ENCODE data around the gene P2RX1. TPM values are rescaled to one million over a fixed set of nuclear protein-coding genes. Genes with fewer than 3 reads are reported as not detected.
"Not testable (repeated sequence)": the region's sequence is repeated elsewhere in the genome, so short reads cannot be mapped to it uniquely, and the experiment has no call there.

The P2RX1 gene
- total RNA-seq, 1 experiment from 2014 or later, result not detected

DNA sequence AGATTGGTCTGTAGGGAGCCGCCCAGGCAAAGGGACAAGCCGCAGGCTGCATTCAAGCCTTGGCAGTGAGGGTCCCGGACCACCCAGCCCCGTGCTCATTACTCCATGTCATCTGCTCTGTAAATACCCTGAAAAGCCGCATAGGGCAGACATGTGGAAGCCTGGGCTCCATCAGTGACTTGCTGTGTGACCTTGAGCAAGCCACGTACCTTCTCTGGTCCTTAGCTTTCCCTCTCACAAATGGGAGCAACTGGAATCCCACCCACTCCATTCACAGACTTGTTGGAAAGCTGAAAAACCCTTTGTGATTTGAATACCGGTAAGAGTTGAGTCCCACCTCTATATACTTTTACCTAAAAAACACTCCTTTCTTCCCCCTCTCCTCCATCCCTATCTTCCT, 35.3 kb downstream of the P2RX1 start:
- in situ Hi-C loops (cut with HindIII; ENCODE audit: low pct_unique_long_range_greater_than_20kb, low sequenced_read_pairs), result no loop called here
- no peak for DNase-seq (ENCODE audit: low read depth)

DNA sequence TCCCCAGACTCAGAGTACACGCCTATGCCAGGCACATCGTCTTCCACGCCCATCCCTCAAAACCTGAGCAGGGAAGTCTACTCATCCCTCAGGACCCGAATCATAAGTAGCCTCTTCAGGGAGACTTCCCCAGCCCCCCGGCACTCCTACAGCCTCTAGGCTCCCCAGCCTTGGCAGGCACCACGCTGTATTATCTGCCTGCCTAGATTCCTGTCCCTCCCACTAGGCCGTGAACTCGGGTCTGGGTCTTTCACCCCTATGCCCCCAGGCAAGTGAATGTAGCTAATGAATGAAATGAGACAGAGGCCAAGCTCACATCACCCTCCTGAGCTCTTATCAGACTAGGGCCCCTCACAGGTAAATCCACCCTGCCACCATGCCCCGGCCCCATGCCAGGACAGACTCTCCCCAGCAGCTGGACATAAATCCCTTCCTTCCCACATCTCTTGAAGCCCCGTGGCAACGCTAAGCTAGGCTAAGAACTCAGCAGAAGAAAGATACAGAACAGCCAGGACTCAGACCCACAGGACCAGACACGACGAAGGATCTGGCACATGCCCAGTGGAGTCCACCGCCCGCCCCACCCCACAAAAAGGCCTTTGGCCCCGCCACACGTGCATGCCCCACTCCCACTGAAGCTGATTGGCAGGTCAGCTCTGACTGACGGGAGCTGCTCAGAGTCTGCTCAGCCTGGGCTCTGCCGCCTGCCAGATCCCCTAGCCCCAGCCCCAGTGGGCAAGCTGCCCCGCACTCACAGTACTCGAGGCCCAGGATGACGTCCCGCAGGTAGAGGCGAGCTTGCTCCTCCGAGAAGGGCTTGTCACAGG, 36.5 kb downstream of the P2RX1 start:
- in situ Hi-C loops (cut with HindIII; ENCODE audit: low pct_unique_long_range_greater_than_20kb, low sequenced_read_pairs), result no loop called here
- no peak for DNase-seq (ENCODE audit: low read depth)

DNA sequence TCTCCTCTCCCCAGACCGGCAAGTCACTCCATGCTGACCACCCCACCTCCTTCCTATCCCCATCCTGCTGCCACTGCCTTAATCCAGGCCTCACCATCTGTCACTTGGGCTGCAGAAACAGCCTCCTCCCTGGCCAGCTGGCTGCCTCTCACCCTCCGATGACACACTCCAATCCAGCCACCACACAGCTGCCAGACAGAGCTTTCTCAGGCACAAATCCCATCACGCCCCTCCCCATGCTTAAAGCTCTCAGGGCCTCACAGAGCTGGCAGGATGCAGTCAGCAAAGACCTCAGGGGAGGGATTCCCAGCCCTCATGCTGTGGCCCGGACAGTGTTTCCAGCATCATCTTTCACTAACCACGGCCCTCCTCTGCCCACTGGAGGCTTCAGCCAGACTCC, 37.1 kb downstream of the P2RX1 start:
- no peak for DNase-seq (ENCODE audit: low read depth)
- in situ Hi-C loops (cut with HindIII; ENCODE audit: low pct_unique_long_range_greater_than_20kb, low sequenced_read_pairs), result no loop called here

DNA sequence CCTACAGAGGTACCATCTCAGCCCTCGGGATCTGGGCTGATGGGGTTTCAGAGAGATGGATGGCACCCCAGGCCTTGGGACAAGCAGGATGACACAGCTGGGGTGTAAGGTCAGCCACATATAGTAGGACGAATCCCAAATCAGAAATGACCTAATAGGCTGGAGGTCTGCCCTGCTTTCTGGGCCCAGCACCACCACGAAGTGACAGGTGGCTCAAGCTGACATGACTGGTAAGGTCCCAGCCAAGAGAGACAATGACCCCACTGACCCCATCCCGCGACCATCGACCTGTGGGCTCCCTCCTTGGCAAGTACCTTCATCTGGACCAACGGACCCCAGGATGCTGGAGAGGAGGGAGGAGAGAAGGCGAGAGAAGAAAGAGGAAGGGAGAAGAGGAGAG, 39.0 kb downstream of the P2RX1 start:
- in situ Hi-C loops (cut with HindIII; ENCODE audit: low pct_unique_long_range_greater_than_20kb, low sequenced_read_pairs), result no loop called here
- DNase-seq (ENCODE audit: low read depth), result no peak

DNA sequence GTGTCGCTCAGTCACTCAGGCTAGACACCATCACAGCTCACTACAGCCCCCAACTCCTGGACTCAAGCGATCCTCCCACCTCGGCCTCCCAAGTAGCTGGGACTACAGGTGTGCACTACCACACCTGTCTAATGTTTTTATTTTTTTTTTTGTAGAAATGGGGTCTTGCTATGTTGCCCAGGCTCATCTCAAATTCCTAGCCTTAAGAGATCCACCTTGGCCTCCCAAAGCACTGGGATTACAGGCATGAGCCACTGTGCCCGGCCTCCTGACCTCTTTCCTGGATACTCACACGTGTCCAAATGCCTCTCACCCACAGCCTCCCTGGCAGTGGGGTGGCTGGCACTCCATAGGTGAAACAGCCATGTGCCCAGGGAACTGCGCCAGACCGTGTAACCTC, 40.9 kb downstream of the P2RX1 start:
- in situ Hi-C loops (cut with HindIII; ENCODE audit: low pct_unique_long_range_greater_than_20kb, low sequenced_read_pairs), result no loop called here
- DNase-seq (ENCODE audit: low read depth), result no peak

DNA sequence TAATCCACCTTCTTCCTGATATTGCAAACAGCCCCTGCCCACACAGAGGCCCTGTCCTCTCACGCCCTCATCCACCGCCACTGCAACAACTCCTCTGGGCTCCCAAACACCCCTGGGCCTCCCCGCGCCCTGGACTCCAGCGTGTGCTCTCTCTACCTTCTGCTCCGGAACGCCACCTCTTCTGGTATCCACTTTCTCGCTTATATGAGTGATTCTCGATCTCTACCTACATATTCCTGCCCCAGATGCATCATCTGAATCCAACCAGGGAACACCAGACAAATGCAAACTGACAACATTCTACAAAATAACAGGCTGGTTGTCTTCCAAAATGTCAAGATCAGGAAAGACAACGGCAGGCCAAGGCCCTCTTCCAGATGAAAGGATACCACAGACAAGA, 42.4 kb downstream of the P2RX1 start:
- in situ Hi-C loops (cut with HindIII; ENCODE audit: low pct_unique_long_range_greater_than_20kb, low sequenced_read_pairs), result no loop called here
- DNase-seq (ENCODE audit: low read depth), result no peak

DNA sequence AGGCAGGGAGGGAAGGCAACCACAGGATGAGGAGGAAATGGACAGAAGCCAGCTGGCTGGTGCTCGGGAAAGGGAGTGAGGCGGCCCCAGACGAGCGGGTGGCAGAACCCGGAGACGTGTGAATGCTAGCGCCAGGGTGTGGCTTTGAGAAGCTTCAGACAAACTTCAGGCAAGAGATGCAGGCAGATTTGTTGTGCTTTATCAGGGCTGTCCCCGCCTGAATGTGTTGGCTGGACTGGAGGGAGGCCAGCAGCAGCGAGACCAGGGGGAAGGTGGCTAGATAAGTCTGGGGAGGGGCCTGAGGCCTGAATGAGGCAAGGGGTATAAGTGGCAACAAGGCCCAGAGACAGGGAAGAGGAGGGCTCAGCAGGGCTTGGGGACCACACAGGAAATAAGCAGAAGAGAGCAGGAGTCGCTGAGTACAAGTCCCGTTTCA, 45.4 kb downstream of the P2RX1 start:
- in situ Hi-C loops (cut with HindIII; ENCODE audit: low pct_unique_long_range_greater_than_20kb, low sequenced_read_pairs), result no loop called here
- DNase-seq (ENCODE audit: low read depth), result no peak

DNA sequence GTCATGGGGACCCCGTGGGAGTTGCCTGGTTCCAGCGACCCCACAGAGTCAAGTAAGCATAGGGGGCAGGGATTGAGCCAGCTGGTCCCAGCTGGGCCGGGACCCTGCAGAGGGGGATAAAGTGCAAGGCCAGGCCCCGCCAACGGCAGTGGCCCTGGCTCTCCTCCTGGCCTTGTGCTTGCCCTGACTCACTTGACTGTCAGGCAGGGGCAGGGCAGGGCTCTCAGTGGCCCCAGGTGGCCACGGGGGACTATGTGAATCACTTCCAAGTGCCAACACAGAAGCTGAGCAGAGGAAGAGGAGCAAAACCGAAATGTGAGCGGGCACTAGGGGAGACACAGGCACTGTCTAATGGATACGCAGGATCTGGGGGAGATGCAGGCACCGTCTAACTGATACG, 48.7 kb downstream of the P2RX1 start:
- no peak for DNase-seq (ENCODE audit: low read depth)
- in situ Hi-C loops (cut with HindIII; ENCODE audit: low pct_unique_long_range_greater_than_20kb, low sequenced_read_pairs), result no loop called here

DNA sequence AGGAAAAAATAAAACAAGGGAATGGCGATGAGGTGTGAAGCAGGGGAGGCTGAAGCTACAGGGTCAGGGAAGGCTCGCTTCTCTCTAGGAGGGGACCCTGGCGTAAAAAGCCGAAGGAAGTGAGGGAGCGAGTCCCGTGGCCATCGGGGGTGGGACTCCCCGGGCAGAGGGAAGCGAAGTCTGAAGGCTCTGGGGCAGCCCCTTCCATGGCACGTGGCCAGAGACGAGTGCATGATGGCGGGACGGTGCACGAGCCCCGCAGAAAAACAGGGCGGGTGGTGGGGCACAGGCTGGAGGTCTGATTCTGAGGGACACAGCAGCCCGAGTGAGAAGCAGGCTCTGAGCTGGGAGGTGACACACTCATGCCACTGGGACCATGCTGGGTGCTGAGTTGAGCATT, 49.2 kb downstream of the P2RX1 start:
- in situ Hi-C loops (cut with HindIII; ENCODE audit: low pct_unique_long_range_greater_than_20kb, low sequenced_read_pairs), result no loop called here
- no peak for DNase-seq (ENCODE audit: low read depth)

DNA sequence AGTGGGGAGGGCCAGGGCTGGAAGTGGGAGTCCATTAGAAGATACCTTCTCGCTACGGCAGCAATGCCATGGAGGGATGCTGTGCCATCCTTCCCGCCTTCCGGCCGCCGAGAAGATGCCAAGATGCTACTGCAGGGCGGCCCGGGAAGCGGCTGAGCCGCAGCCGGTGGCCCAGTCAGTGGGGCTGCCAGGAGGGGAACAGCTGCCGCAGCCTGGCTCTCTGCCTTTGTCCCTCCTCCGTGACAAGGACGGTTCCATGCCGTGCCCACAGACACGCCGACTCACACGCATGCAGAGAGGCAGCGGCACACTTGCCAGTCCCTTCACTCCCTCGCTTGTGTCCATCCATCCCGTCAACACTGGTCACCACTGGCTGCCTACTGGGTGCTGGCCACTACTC, 50.0 kb downstream of the P2RX1 start:
- in situ Hi-C loops (cut with HindIII; ENCODE audit: low pct_unique_long_range_greater_than_20kb, low sequenced_read_pairs), result no loop called here
- no peak for DNase-seq (ENCODE audit: low read depth)

DNA sequence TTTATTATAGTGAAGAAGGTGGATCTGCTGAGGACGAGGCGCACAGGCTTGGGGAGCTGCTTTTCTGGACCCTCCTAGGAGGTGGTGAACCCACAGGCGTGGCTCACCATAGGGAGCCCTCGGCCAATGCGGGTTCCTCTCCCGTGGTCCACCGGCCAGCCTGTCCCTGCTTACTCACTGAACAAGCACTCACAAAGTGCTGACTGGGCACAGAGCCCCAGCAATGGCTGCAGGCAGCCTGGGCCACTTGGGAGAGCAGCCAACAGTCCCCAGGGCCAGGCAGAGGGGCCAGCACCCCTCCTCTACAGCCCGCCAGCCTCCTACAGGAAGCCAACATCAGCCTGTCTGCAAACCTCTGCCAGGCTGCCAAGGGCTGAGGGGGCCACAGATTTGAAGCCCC, 51.1 kb downstream of the P2RX1 start:
- in situ Hi-C loops (cut with HindIII; ENCODE audit: low pct_unique_long_range_greater_than_20kb, low sequenced_read_pairs), result no loop called here

DNA sequence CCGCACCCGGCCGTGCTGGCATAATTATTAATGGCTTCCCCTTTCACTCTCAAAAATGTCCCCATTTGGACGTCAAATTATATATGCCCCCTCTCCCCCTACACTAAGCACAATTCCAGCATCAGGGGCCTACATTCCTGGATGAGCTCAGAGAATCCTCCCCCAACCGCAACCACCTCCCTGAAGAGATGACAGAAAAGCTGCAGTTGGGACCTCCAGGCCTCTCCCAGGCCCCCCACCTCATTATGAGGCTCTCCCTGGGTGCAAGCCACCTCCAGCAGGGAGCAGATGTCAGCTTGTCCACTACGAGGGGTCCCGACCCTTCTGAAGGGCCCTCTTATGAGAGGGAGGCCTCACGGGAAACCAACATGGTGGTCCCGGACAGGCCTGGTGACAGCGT, 51.7 kb downstream of the P2RX1 start:
- in situ Hi-C loops (cut with HindIII; ENCODE audit: low pct_unique_long_range_greater_than_20kb, low sequenced_read_pairs), result no loop called here
- no peak for DNase-seq (ENCODE audit: low read depth)

More for the DNA sequence above, 51.1 kb downstream of the P2RX1 start:
- DNase-seq (ENCODE audit: low read depth), result no peak

DNA sequence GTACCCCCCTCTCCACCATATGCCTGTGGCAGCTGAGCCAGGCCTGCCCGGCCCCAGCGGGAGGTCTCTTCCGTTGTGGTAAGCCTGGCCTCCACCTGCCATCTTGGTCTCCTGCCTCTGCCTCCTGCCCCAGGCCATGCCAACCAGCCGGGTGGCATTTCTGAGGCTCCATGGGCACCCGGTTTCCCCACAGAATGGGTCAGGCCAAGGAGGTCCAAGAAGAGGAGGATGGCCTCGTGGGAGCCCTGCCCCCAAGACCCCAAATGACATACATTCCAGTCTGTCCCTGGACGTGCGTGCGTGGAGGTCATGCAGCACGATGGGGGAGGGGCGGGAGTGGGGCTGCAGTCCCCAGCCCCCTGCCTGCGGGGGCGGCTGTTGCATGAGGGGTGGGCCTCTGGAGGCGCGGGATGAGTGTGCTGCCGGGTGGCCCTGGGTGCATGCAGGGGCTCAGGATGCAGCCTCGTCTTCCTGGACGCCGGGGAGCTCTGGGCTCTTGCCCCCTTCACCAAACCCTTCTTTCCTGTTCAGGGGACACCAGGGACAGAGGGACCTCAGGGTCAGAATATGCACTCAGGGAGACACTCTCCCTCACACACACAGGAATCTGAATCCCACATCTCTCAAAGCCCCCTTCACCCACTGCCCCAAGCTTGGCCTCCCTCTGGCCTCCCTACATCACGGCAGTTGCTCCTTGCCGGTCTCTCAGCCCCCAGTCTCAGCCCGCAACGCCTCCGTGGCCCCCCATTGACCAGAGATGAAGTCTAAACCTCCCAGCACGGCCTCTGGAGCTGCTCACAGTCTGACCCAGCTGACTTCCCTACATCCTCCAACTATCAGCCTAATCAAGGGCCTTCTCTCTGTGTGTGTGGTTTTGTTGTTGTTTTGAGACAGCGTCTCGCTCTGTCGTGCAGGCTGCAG, 54.2 kb downstream of the P2RX1 start:
- in situ Hi-C loops (cut with HindIII; ENCODE audit: low pct_unique_long_range_greater_than_20kb, low sequenced_read_pairs), result no loop called here
- DNase-seq (ENCODE audit: low read depth), result no peak

DNA sequence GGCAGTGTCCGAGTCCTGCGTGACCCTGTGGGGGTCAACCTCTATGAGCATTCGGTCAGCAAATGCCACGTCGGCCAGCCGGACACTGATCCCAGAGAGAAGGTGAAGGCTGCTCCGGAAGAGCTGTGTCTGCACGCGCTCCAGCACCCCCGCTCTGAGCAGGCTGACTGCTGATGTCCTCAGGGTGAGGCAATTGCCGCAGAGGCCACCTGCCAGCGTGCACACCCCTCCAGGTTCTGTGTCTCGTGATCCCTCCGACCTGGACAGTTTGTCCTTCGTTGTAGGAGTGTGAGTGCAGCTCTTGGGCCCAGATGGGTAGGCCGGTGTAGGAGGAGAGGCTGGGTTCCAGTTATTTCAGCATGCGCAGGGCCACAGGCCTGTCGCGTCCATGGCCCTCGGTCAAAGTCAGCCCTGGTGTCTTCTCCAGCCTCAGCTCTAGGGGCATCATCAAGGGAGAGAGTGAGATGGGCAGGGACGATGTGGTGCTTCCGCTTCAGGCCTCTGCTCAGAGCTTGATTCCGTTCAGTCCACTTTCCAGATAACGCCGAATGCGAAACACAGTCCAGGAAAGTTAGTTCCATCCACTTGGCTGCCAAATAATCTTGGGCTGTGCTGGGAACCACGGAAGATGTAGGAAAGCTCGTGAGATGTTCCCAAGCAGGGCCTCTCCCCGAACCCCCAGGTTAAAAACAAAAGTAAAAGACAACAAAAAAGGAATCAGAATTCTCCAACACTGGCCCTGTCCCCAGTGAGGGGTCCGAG, 55.1 kb downstream of the P2RX1 start:
- no peak for DNase-seq (ENCODE audit: low read depth)
- in situ Hi-C loops (cut with HindIII; ENCODE audit: low pct_unique_long_range_greater_than_20kb, low sequenced_read_pairs), result no loop called here

DNA sequence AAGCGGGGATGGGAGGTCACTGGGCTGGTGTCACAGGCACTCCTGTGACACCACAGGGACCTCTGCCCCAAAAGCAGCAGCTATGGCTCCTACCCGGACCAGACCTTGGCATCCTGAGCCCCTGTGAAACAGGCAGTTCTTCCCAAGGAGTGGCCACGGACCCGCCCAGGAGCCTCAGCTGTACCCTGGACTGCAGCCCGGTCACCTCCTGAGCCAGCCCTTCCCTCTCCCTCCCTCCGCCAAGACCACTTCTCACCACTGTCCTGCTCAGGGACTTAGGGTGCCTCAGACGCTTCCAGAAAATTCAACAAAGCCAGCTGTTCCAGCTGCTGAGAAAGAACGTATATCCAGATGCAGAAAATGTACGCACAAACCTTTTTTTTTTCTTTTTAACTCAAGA, 56.3 kb downstream of the P2RX1 start:
- DNase-seq (ENCODE audit: low read depth), result no peak
- in situ Hi-C loops (cut with HindIII; ENCODE audit: low pct_unique_long_range_greater_than_20kb, low sequenced_read_pairs), result no loop called here

DNA sequence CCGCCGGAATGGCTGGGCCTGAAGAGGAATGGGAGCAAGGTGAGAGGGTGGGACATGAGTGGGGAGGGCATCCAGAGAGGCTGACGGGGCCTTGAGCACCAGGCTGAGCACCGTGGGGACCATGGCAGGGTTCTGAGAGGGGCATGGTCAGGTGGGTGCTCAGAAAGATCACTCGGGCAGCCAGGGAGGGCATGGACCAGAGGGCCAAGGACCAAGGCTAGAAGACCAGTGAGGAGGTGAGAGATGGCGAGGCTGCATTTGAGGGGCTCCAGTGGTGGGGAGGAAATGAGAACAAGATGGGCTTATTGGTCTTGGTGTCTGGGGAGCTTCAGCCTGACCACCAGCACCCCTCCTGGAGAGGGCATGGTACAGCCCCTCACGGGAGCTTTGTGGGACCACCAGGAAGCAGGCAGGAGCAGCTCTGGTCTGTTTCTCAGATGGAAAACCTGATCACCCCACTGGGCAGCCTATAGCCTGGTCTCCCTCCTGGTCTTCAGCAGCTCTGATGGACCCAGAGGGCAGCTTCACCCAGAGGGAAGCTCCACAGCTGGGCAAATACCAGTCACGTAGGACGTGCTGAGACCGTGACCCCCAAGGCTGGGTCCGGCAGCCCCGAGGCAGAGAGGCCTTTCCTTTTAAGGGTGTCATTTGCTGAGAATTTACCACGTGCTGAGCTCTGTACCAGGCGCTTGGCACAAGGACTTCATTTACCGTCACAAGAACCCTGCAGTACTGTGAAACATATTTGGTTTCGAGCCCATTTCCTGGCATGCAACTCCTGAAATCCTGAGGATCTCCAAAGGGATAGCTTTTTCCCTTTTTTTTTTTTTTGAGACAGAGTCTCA, 58.8 kb downstream of the P2RX1 start:
- in situ Hi-C loops (cut with HindIII; ENCODE audit: low pct_unique_long_range_greater_than_20kb, low sequenced_read_pairs), result no loop called here
- no peak for DNase-seq (ENCODE audit: low read depth)

DNA sequence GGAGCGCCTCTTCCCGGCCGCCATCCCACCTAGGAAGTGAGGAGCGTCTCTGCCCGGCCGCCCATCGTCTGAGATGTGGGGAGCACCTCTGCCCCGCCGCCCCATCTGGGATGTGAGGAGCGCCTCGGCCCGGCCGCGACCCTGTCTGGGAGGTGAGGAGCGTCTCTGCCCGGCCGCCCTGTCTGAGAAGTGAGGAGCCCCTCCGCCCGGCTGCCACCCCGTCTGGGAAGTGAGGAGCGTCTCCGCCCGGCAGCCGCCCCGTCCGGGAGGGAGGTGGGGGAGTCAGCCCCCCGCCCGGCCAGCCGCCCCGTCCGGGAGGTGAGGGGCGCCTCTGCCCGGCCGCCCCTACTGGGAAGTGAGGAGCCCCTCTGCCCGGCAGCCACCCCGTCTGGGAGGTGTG, 62.1 kb downstream of the P2RX1 start:
- DNase-seq (ENCODE audit: low read depth); in situ Hi-C loops (cut with HindIII; ENCODE audit: low pct_unique_long_range_greater_than_20kb, low sequenced_read_pairs): not testable (repeated sequence)

DNA sequence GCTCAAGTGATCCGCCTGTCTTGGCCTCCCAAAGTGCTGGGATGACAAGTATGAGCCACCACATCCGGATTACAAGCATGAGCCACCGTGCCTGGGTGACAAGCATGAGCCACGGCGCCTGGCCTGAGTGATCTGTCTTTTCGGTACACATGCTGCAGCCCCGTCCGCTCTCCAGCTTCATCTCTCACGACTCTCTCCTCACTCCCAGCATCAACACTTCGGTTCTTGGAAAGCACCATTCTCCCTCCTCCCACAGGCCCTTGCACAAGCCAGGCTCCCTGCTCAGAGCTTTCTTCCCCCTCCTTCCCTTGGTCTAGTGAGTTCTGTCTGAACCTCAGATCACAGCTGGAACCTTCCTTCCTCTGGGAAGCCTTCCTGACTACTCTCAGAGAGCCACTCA, 63.7 kb downstream of the P2RX1 start:
- in situ Hi-C loops (cut with HindIII; ENCODE audit: low pct_unique_long_range_greater_than_20kb, low sequenced_read_pairs), result no loop called here
- no peak for DNase-seq (ENCODE audit: low read depth)

Measured in Caki2 (cell line).